Gastrocnemius medialis (tissue), 4 donors: ENCODE measurements around the gene FERMT1. TPM values are rescaled to one million over a fixed set of nuclear protein-coding genes. Genes with fewer than 3 reads are reported as not detected.

ENCODE experiments used
- ATAC-seq, 2 donors: fragments of 150-250 bp; one replicate each; pipeline ENCODE4 v1.9.1; 2016
- DNase-seq, 2 donors: peaks; one replicate each; pipeline ENCODE4 v3.0.0-alpha.2; 2019
- H3K27ac ChIP-seq, 4 donors: fragments of 200-600 bp; sonication (generic); 1 replicate in 1 of 4; 2 replicates in 3 of 4; pipeline ENCODE4 v1.5.1; 2016 to 2018; ENCODE audit warnings: mild to moderate bottlenecking in 2 of 4, moderate library complexity in 1 of 4
- H3K27me3 ChIP-seq, 3 donors: fragments of 200-600 bp; sonication (generic) in 2 of 3; 1 replicate in 1 of 3; 2 replicates in 2 of 3; pipeline versions ENCODE4 v1.5.1 to v1.6.0; 2016 to 2019; ENCODE audit warnings: mild to moderate bottlenecking in 1 of 3, moderate library complexity in 1 of 3
- H3K36me3 ChIP-seq, 2 donors: fragments of 200-600 bp; sonication (generic) in 1 of 2; one replicate each; pipeline ENCODE4 v1.5.1; 2017 to 2018
- H3K4me1 ChIP-seq, 2 donors: fragments of 200-600 bp; sonication (generic) in 1 of 2; one replicate each; pipeline ENCODE4 v1.5.1; 2016 to 2017; ENCODE audit warnings: mild to moderate bottlenecking in 2 of 2
- H3K4me3 ChIP-seq, 4 donors: fragments of 200-600 bp; sonication (generic) in 3 of 4; 1 replicate in 1 of 4; 2 replicates in 3 of 4; pipeline ENCODE4 v1.5.1; 2016 to 2019; ENCODE audit warnings: mild to moderate bottlenecking in 2 of 4
- H3K9me3 ChIP-seq, 3 donors: fragments of 200-600 bp; sonication (generic) in 2 of 3; 1 replicate in 1 of 3; 2 replicates in 2 of 3; pipeline ENCODE4 v1.5.1; 2016 to 2019
- POLR2A ChIP-seq, 2 donors: fragments of 450-650 bp; IDR thresholded peaks; one replicate each; pipeline ENCODE4 v1.6.1; 2017; ENCODE audit warnings: antibody characterized with exemption in 2 of 2, mild to moderate bottlenecking in 2 of 2, moderate library complexity in 2 of 2
- in situ Hi-C, 4 donors: fragments of 200-750 bp; cut with MboI; loops; one replicate each; pipeline versions ENCODE4 v1.15.0 to v1.8.0; 2017; ENCODE audit warnings: low sequenced_read_pairs in 4 of 4
- intact Hi-C: fragments of 100-400 bp; cut with DNase I; formaldehyde crosslinking; loops from one replicate; pipeline ENCODE4 v1.15.1; 2023; ENCODE audit warnings: low total_unique reads
- total RNA-seq, 4 donors: library from RNA; depleted of rRNA; stranded (reverse); fragments of >200 nt; gene quantifications; one replicate each; pipeline versions ENCODE4 v1.1.0 to v1.2.3, GENCODE V29; 2016
- TF ChIP-seq, protein P1 (sequence below), 5 experiments: fragments of 450-650 bp in 3 of 5; fragments of 200-600 bp in 2 of 5; sonication (generic) in 2 of 5; IDR thresholded peaks in 4 of 5; conservative IDR thresholded peaks in 1 of 5; 1 replicate in 4 of 5; 2 replicates in 1 of 5; pipeline ENCODE4 v1.5.1; 2016 to 2019; ENCODE audit warnings: antibody characterized with exemption in 5 of 5, mild to moderate bottlenecking in 3 of 5, moderate library complexity in 3 of 5

The FERMT1 gene
- total RNA-seq, 4 donors from 2014 or later = 0.09 to 0.36 TPM; not detected in 2

GRCh38 chr20:6058684-6059295 lies 64.0 kb downstream of the FERMT1 start:
- in situ Hi-C loops (no loop called here), intact Hi-C loops (no loop called here)
- H3K9me3 ChIP-seq = no peaks in the 10 kb centered on the region
- DNase-seq (no peak), ATAC-seq (no peak)
- no peak for TF ChIP-seq POLR2A (IDR thresholded peaks at IDR 0.05)
- TF ChIP-seq, protein P1, sequence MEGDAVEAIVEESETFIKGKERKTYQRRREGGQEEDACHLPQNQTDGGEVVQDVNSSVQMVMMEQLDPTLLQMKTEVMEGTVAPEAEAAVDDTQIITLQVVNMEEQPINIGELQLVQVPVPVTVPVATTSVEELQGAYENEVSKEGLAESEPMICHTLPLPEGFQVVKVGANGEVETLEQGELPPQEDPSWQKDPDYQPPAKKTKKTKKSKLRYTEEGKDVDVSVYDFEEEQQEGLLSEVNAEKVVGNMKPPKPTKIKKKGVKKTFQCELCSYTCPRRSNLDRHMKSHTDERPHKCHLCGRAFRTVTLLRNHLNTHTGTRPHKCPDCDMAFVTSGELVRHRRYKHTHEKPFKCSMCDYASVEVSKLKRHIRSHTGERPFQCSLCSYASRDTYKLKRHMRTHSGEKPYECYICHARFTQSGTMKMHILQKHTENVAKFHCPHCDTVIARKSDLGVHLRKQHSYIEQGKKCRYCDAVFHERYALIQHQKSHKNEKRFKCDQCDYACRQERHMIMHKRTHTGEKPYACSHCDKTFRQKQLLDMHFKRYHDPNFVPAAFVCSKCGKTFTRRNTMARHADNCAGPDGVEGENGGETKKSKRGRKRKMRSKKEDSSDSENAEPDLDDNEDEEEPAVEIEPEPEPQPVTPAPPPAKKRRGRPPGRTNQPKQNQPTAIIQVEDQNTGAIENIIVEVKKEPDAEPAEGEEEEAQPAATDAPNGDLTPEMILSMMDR (IDR thresholded peaks at IDR 0.05 in 4 of 5, conservative IDR thresholded peaks at IDR 0.05 in 1 of 5) = no peak
- H3K4me3 ChIP-seq = no peak overlapping the region
- no peak overlapping the region for H3K27ac ChIP-seq
- no peaks in the 10 kb centered on the region for H3K4me1 ChIP-seq
- H3K27me3 ChIP-seq = peaks cover 0 to 6% (median 0%) of the 10 kb centered on the region in 3 donors
- H3K36me3 ChIP-seq = no peaks in the 10 kb centered on the region

DNA sequence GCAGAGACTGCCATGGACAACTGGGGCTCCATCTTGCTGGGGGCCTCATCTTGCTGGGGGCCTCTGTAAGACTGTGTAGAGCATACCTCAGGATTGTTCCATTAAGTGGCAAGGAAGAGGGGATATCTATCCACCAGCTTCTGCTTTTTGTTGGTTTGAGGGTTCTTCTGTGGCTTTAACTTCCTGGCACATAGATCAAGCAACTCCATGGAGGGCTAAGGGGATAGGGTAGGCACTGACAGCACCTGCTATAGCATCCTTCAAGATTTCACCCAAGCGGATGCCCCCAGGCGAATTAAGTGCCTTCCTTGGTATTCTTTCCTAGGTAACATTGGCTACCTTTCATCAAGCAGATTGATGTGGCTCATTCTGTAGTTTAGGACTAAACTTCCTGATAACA lies 65.1 kb downstream of the FERMT1 start:
- DNase-seq = no peak
- TF ChIP-seq, protein P1 (IDR thresholded peaks at IDR 0.05 in 4 of 5, conservative IDR thresholded peaks at IDR 0.05 in 1 of 5) = no peak
- no peak for TF ChIP-seq POLR2A (IDR thresholded peaks at IDR 0.05)
- Histone ChIP-seq H3K27ac (no peak overlapping the region), H3K9me3 (no peaks in the 10 kb centered on the region), H3K27me3 (peaks cover 4 to 6% (median 5%) of the 10 kb centered on the region in 3 donors), H3K4me3 (no peak overlapping the region), H3K4me1 (no peaks in the 10 kb centered on the region), H3K36me3 (no peaks in the 10 kb centered on the region)
- in situ Hi-C loops (no loop called here), intact Hi-C loops (no loop called here)
- no peak for ATAC-seq

GRCh38 chr20:6057139-6057538 lies 65.7 kb downstream of the FERMT1 start:
- TF ChIP-seq, protein P1 (IDR thresholded peaks at IDR 0.05 in 4 of 5, conservative IDR thresholded peaks at IDR 0.05 in 1 of 5) = no peak
- no peak for TF ChIP-seq POLR2A (IDR thresholded peaks at IDR 0.05)
- in situ Hi-C loops = no loop called here

DNA sequence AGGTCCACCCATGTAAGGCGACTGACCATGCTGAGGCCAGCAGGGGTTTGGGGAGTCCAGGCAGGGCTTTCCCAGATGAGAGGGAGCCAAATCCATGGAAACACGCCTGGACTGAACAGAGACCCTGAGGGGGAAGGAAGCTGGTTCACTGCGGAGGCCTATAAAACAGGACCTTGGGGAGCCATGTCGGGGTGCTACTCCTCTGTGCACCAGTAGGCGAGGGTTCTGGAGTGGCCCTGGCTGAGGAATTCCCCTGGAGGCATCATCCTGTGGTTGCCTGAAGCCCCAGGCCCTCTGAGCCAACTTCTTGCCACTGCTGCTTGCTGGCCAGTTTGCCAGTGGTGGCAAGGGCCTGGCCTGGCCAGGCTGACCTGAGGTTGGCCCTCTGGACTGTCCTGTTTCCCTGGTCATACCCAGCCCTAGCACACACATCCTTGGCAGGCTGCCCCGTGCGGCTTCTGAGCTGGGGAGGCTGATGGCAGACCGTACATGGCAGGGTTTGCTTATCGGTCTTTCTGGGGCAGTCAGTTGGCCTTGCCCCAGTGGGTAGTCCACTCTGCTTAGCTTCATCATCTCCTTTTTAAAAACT lies 66.8 kb downstream of the FERMT1 start:
- TF ChIP-seq, protein P1 (IDR thresholded peaks at IDR 0.05 in 4 of 5, conservative IDR thresholded peaks at IDR 0.05 in 1 of 5) = no peak
- no peak for TF ChIP-seq POLR2A (IDR thresholded peaks at IDR 0.05)
- Histone ChIP-seq H3K4me1 (no peaks in the 10 kb centered on the region), H3K4me3 (no peak overlapping the region), H3K36me3 (no peaks in the 10 kb centered on the region), H3K9me3 (no peaks in the 10 kb centered on the region), H3K27me3 (peaks cover 9 to 16% (median 13%) of the 10 kb centered on the region in 3 donors), H3K27ac (no peak overlapping the region)
- in situ Hi-C loops = no loop called here
- intact Hi-C loops = no loop called here
- ATAC-seq (no peak), DNase-seq (no peak)

More at GRCh38 chr20:6057139-6057538, 65.7 kb downstream of the FERMT1 start:
- Histone ChIP-seq H3K4me1 (no peaks in the 10 kb centered on the region), H3K4me3 (no peak overlapping the region), H3K36me3 (no peaks in the 10 kb centered on the region), H3K27me3 (peaks cover 7 to 10% (median 9%) of the 10 kb centered on the region in 3 donors), H3K27ac (no peak overlapping the region), H3K9me3 (no peaks in the 10 kb centered on the region)
- ATAC-seq = no peak
- intact Hi-C loops = no loop called here
- DNase-seq = no peak
